H9 (cell line): ENCODE data around the gene ASIC4. TPM values are rescaled to one million over a fixed set of nuclear protein-coding genes. Genes with fewer than 3 reads are reported as not detected.

Experiments
- DNase-seq: peaks from one replicate; pipeline ENCODE4 v3.0.0-alpha.2; 2017
- H2AFZ ChIP-seq: one replicate; pipeline ENCODE4 v1.6.1; 2013; ENCODE audit warnings: mild to moderate bottlenecking, low read length, control low read depth, moderate library complexity
- H2AK5ac ChIP-seq: 2 replicates; pipeline ENCODE4 v1.6.1; 2013; ENCODE audit warnings: low read length, control low read depth, mixed read lengths; ENCODE audit not compliant: insufficient read length
- H2BK120ac ChIP-seq: one replicate; pipeline ENCODE4 v1.6.1; 2013; ENCODE audit warnings: low read depth, mild to moderate bottlenecking, low read length, control low read depth, inconsistent platforms; ENCODE audit not compliant: poor library complexity, severe bottlenecking
- H2BK12ac ChIP-seq: 2 replicates; pipeline ENCODE4 v1.6.1; 2013; ENCODE audit warnings: low read length, control low read depth, mixed read lengths, low read depth; ENCODE audit not compliant: insufficient read length
- H2BK15ac ChIP-seq: 2 replicates; pipeline ENCODE4 v1.6.1; 2013; ENCODE audit warnings: low read depth, low read length, control low read depth
- H2BK20ac ChIP-seq: one replicate; pipeline ENCODE4 v1.6.1; 2013; ENCODE audit warnings: low read depth, mild to moderate bottlenecking, low read length, control low read depth, inconsistent platforms; ENCODE audit not compliant: poor library complexity, severe bottlenecking
- H2BK5ac ChIP-seq: 2 replicates; pipeline ENCODE4 v1.6.1; 2013; ENCODE audit warnings: low read length, control low read depth, mixed read lengths; ENCODE audit not compliant: insufficient read length
- H3K14ac ChIP-seq: 2 replicates; pipeline ENCODE4 v1.6.1; 2013; ENCODE audit warnings: low read length, control low read depth; ENCODE audit not compliant: insufficient read depth
- H3K18ac ChIP-seq: 2 replicates; pipeline ENCODE4 v1.6.1; 2013; ENCODE audit warnings: low read depth, mild to moderate bottlenecking, mixed read lengths, low read length, control low read depth; ENCODE audit not compliant: insufficient read length
- H3K23ac ChIP-seq: 2 replicates; pipeline ENCODE4 v1.6.1; 2013; ENCODE audit warnings: low read length, control low read depth, mixed read lengths, low read depth; ENCODE audit not compliant: insufficient read length
- H3K23me2 ChIP-seq: 2 replicates; pipeline ENCODE4 v1.6.1; 2013; ENCODE audit warnings: low read depth, mild to moderate bottlenecking, mixed read lengths, low read length, control low read depth; ENCODE audit not compliant: insufficient read length, poor library complexity, severe bottlenecking
- H3K27ac ChIP-seq: 2 replicates; pipeline ENCODE4 v1.5.1; 2013; ENCODE audit warnings: low read length, control low read depth, mixed read lengths, low read depth; ENCODE audit not compliant: insufficient read length
- H3K27me3 ChIP-seq: 2 replicates; pipeline ENCODE4 v1.6.1; 2013; ENCODE audit warnings: low read length, control low read depth, inconsistent platforms; ENCODE audit not compliant: insufficient read depth
- H3K4ac ChIP-seq: 2 replicates; pipeline ENCODE4 v1.6.1; 2013; ENCODE audit warnings: low read depth, mild to moderate bottlenecking, control low read depth, inconsistent platforms, low read length, moderate library complexity
- H3K4me1 ChIP-seq: 2 replicates; pipeline ENCODE4 v1.6.1; 2013; ENCODE audit warnings: low read length, control low read depth, inconsistent platforms; ENCODE audit not compliant: insufficient read depth
- H3K4me2 ChIP-seq: 2 replicates; pipeline ENCODE4 v1.6.1; 2013; ENCODE audit warnings: low read length, control low read depth, mixed read lengths; ENCODE audit not compliant: insufficient read length, insufficient read depth
- H3K56ac ChIP-seq: 2 replicates; pipeline ENCODE4 v1.6.1; 2013; ENCODE audit warnings: low read depth, mild to moderate bottlenecking, mixed read lengths, low read length, control low read depth; ENCODE audit not compliant: insufficient read length
- H3K79me1 ChIP-seq: 2 replicates; pipeline ENCODE4 v1.6.1; 2013; ENCODE audit warnings: low read depth, mild to moderate bottlenecking, moderate library complexity, low read length, control low read depth, inconsistent platforms; ENCODE audit not compliant: insufficient read depth, poor library complexity, severe bottlenecking
- H3K79me2 ChIP-seq: 2 replicates; pipeline ENCODE4 v1.6.1; 2013; ENCODE audit warnings: low read length, control low read depth, inconsistent platforms; ENCODE audit not compliant: insufficient read depth
- H3K9ac ChIP-seq: 2 replicates; pipeline ENCODE4 v1.6.1; 2013; ENCODE audit warnings: low read length, control low read depth, mixed read lengths; ENCODE audit not compliant: insufficient read length; ENCODE audit errors: extremely low read depth
- H3K9me3 ChIP-seq: one replicate; pipeline ENCODE4 v1.6.1; 2013; ENCODE audit warnings: low read depth, low read length, inconsistent platforms; ENCODE audit not compliant: control insufficient read depth
- H3T11ph ChIP-seq: one replicate; pipeline ENCODE4 v1.6.1; 2013; ENCODE audit warnings: mild to moderate bottlenecking, low read length, control low read depth, inconsistent platforms
- H4K20me1 ChIP-seq: one replicate; pipeline ENCODE4 v1.6.1; 2013; ENCODE audit not compliant: control insufficient read depth, insufficient read length, insufficient read depth
- H4K5ac ChIP-seq: 2 replicates; pipeline ENCODE4 v1.6.1; 2013; ENCODE audit warnings: low read depth, mild to moderate bottlenecking, mixed read lengths, low read length, control low read depth; ENCODE audit not compliant: insufficient read length
- H4K8ac ChIP-seq: replicated peaks from 2 replicates; pipeline ENCODE4 v1.6.1; 2013; ENCODE audit warnings: low read length, control low read depth, mixed read lengths, low read depth; ENCODE audit not compliant: insufficient read length
- H4K91ac ChIP-seq: 2 replicates; pipeline ENCODE4 v1.6.1; 2013; ENCODE audit warnings: low read depth, mild to moderate bottlenecking, moderate library complexity, mixed read lengths, low read length, control low read depth; ENCODE audit not compliant: insufficient read length
- H3K27ac Mint-ChIP-seq, 3 experiments: 2 replicates in 2 of 3; 3 replicates in 1 of 3; pipeline ENCODE4 v1.8.0; 2020 to 2021; ENCODE audit warnings: mixed read lengths in 3 of 3, mild to moderate bottlenecking in 1 of 3, moderate library complexity in 1 of 3
- H3K27me3 Mint-ChIP-seq: 2 replicates; pipeline ENCODE4 v1.8.0; 2021; ENCODE audit warnings: low read depth, mild to moderate bottlenecking, moderate library complexity, mixed read lengths
- H3K36me3 Mint-ChIP-seq, 3 experiments: 2 replicates in 2 of 3; 3 replicates in 1 of 3; pipeline ENCODE4 v1.8.0; 2020 to 2021; ENCODE audit warnings: low read depth in 3 of 3, mixed read lengths in 3 of 3; ENCODE audit not compliant: insufficient read depth in 1 of 3
- H3K4me1 Mint-ChIP-seq, 2 experiments: 2 replicates each; pipeline ENCODE4 v1.8.0; 2020; ENCODE audit warnings: mixed read lengths in 2 of 2
- H3K4me3 Mint-ChIP-seq, 2 experiments: 2 replicates in 1 of 2; 3 replicates in 1 of 2; pipeline ENCODE4 v1.8.0; 2020 to 2021; ENCODE audit warnings: mild to moderate bottlenecking in 2 of 2, mixed read lengths in 2 of 2, moderate library complexity in 1 of 2
- H3K9me3 Mint-ChIP-seq, 2 experiments: 2 replicates in 1 of 2; 3 replicates in 1 of 2; pipeline ENCODE4 v1.8.0; 2020; ENCODE audit warnings: mild to moderate bottlenecking in 2 of 2, mixed read lengths in 2 of 2, moderate library complexity in 1 of 2
- WGBS: extraction: QIAGEN DNeasy Blood & Tissue Kit; methylation state at CpG from one replicate; pipeline ENCODE4 v1.1.7; 2013; ENCODE audit warnings: missing lambda C conversion rate, low lambda C conversion rate, mixed read lengths; ENCODE audit not compliant: insufficient read length; ENCODE audit errors: extremely low coverage; 5-methylcytosine and 5-hydroxymethylcytosine counted together
- total RNA-seq: library from RNA; stranded (reverse); gene quantifications from 2 replicates; pipeline ENCODE4 v1.2.1, GENCODE V29; 2021
- TF ChIP-seq, protein P1 (sequence below): fragments of 200-600 bp; sonication (generic); conservative IDR thresholded peaks from 3 replicates; pipeline ENCODE4 v1.8.0; 2021; ENCODE audit warnings: antibody characterized with exemption, mild to moderate bottlenecking

Gene ASIC4
- total RNA-seq, 1 experiment from 2014 or later, result 0.37 TPM

DNA sequence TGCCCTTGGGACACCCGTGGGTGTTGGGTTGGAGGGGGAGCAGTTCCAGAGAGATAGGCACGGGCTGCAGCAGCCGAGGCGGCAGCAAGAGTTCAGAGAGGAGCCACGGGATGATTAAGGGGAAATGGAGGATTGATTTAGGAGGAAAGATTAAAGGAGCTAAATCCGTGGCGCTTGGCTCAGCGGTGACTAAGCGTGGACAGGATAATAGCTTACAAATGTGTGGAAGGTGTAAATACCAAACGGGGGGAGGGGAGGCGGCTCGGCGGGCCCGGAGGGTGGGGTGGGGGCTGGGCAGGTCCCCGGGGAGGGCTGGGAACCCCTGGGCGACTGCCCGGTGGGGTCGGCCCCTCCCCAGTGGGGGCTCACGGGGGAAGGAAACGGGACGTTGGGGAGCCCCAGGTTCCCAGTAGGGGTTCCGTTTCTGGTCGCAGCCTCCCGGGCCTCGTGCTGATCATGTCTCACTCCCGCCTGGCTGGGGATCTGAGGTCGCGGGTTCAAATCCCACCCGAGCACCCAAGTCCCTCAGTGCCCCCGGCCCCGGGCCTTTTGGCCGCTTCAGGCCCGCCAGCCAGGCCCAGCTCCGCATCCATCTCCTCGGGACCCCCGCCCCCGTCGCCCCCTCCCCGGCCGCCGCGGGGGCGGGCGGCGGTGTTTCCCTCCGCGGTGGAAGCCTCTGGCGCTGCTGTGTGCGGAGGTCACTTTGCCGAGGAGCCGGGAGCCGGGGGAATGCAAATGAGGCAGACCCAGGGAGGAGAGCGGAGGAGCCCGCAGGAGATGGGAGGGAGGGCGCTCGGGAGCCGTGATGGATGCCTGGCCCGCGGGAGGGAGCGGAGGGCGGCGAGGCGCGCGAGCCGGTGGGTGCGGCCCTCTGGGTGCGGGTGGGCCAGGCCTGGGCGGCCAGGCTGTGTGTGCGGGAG, 8.1 kb downstream of the ASIC4 start:
- peaks cover 49% of the 10 kb centered on the region for H3K27me3 Mint-ChIP-seq

More for the DNA sequence above, 8.1 kb downstream of the ASIC4 start:
- TF ChIP-seq, protein P1, sequence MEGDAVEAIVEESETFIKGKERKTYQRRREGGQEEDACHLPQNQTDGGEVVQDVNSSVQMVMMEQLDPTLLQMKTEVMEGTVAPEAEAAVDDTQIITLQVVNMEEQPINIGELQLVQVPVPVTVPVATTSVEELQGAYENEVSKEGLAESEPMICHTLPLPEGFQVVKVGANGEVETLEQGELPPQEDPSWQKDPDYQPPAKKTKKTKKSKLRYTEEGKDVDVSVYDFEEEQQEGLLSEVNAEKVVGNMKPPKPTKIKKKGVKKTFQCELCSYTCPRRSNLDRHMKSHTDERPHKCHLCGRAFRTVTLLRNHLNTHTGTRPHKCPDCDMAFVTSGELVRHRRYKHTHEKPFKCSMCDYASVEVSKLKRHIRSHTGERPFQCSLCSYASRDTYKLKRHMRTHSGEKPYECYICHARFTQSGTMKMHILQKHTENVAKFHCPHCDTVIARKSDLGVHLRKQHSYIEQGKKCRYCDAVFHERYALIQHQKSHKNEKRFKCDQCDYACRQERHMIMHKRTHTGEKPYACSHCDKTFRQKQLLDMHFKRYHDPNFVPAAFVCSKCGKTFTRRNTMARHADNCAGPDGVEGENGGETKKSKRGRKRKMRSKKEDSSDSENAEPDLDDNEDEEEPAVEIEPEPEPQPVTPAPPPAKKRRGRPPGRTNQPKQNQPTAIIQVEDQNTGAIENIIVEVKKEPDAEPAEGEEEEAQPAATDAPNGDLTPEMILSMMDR, result no peak
- Histone ChIP-seq H3K14ac (no peak overlapping the region), H3K9ac (no peak overlapping the region), H3K79me1 (no peaks in the 10 kb centered on the region), H2BK12ac (no peak overlapping the region), H3K27ac (no peak overlapping the region), H4K5ac (no peak overlapping the region), H3K4ac (no peak overlapping the region), H3K27me3 (peaks cover 8% of the 10 kb centered on the region; the same call in 1 of the 2 replicates), H3K9me3 (no peaks in the 10 kb centered on the region), H2BK5ac (no peak overlapping the region), H2AK5ac (no peak overlapping the region), H2AFZ (no peak overlapping the region), H3K4me1 (peaks cover 9% of the 10 kb centered on the region; the same call in 1 of the 2 replicates), H3K18ac (no peak overlapping the region), H2BK15ac (no peak overlapping the region), H4K91ac (no peak overlapping the region), H3K56ac (no peak overlapping the region), H2BK20ac (no peak overlapping the region), H4K20me1 (no peaks in the 10 kb centered on the region), H3K23ac (no peak overlapping the region), H3T11ph (no peak overlapping the region), H3K4me2 (peak overlapping the region; percentile 44), H3K79me2 (no peaks in the 10 kb centered on the region), H4K8ac (no peak overlapping the region), H2BK120ac (no peak overlapping the region), H3K23me2 (peaks cover 4% of the 10 kb centered on the region)
- no peaks in the 10 kb centered on the region for H3K36me3 Mint-ChIP-seq
- H3K4me1 Mint-ChIP-seq, result peaks cover 53 to 71% of the 10 kb centered on the region in 2 experiments
- peak; percentile 80 for DNase-seq
- H3K9me3 Mint-ChIP-seq, result no peaks in the 10 kb centered on the region
- H3K27ac Mint-ChIP-seq, result peak overlapping the region in 1 of 3 experiments; percentile 33; a peak in 2 of 7 replicates
- no CpG with 5 or more reads among the region's 70 CpGs for WGBS
- peak overlapping the region; percentile 50 to 51; a peak in 4 of 5 replicates for H3K4me3 Mint-ChIP-seq
